ENCODE results near the gene AK1. TPM values are rescaled to one million over a fixed set of nuclear protein-coding genes. Genes with fewer than 3 reads are reported as not detected.
"Not testable (repeated sequence)": the region's sequence is repeated elsewhere in the genome, so short reads cannot be mapped to it uniquely, and the experiment has no call there.

The AK1 gene
- total and polyA plus RNA-seq, 10 of the 15 experiments (the other 5 are each of a cell fraction or from before 2014, with no cell fraction given), result 0.23 to 3.1 (median 1.8) TPM

DNA sequence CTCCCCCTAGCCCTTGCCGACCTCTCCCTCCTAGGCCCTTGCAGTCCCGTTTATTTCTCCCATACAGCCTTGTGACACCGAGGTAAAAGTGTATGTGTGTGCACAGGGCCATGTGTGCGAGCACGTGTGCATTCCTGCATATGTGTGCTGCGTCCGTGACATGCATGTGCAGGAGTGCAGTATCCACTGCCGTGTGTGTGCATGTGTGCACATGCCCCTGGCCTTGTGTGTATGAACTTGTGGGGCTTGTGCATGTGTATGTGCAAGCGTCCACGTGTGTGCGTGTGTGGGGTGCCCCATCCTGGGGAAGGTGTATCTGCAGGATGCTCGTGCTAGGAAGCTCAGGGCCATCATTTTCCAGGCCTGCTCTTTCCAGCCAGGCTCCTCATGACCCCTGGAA lies 6.6 kb downstream of the AK1 start:
- ATAC-seq, result no peak
- H3K36me3 ChIP-seq (ENCODE audit: control insufficient read depth in 2 of 2, insufficient read depth in 2 of 2, low read length in 1 of 2), result no peaks in the 10 kb centered on the region
- no peaks in the 10 kb centered on the region for H3K27me3 ChIP-seq (replicated peaks in 1 of 2; ENCODE audit: control insufficient read depth in 2 of 2, insufficient read depth in 2 of 2, low read length in 1 of 2)
- no peak overlapping the region for H2AFZ ChIP-seq (ENCODE audit: control insufficient read depth, low read depth, low read length)
- H3K9me3 ChIP-seq (replicated peaks; ENCODE audit: control insufficient read depth, insufficient read depth, low read length), result no peaks in the 10 kb centered on the region
- TF ChIP-seq RAD21 (IDR thresholded peaks at IDR 0.05; ENCODE audit: insufficient read depth, low read depth, low read length), result no peak
- TF ChIP-seq, protein P1, sequence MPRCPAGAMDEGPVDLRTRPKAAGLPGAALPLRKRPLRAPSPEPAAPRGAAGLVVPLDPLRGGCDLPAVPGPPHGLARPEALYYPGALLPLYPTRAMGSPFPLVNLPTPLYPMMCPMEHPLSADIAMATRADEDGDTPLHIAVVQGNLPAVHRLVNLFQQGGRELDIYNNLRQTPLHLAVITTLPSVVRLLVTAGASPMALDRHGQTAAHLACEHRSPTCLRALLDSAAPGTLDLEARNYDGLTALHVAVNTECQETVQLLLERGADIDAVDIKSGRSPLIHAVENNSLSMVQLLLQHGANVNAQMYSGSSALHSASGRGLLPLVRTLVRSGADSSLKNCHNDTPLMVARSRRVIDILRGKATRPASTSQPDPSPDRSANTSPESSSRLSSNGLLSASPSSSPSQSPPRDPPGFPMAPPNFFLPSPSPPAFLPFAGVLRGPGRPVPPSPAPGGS (IDR thresholded peaks at IDR 0.05; ENCODE audit: borderline replicate concordance, insufficient read depth, low read depth, low read length, poor library complexity, severe bottlenecking), result peak; percentile 43
- CTCF ChIA-PET, result interaction anchor here (0.6 to 6.2 kb wide), 15 partner anchors 11 to 286 kb away, joined by 3 to 91 read pairs (median 9); partner anchors contain the start of genes CDK9, ENG, ST6GALNAC4 and ST6GALNAC6
- intact Hi-C loops (cut with micrococcal nuclease; ENCODE audit: unreplicated experiment) (loop anchor here (1.0 to 2.0 kb wide), 4 partner anchors 50 to 366 kb away; partner anchors contain the start of gene TOR2A), in situ Hi-C loops (cut with MboI) (no loop called here)
- H3K4me3 ChIP-seq, result no peak overlapping the region
- WGBS (ENCODE audit: insufficient coverage, insufficient replicate concordance, low lambda C conversion rate, missing lambda C conversion rate), result 64% methylated on average over 12 of the region's 12 CpGs
- peaks cover 9% of the 10 kb centered on the region for H3K4me1 ChIP-seq (ENCODE audit: control insufficient read depth, insufficient read depth, low read length)
- H3K9ac ChIP-seq (ENCODE audit: control insufficient read depth, insufficient read depth, low read length), result no peak overlapping the region
- SMC1A ChIA-PET (ENCODE audit: uncharacterized antibody, unreplicated experiment), result interaction anchor here (1.1 to 1.8 kb wide), 6 partner anchors 31 to 164 kb away, joined by 3 to 9 read pairs (median 5); no protein-coding TSS in a partner anchor
- H3K79me2 ChIP-seq (ENCODE audit: control insufficient read depth, insufficient read depth, low read length), result no peaks in the 10 kb centered on the region
- POLR2A ChIA-PET, result no interaction called here
- H4K20me1 ChIP-seq (ENCODE audit: control insufficient read depth, insufficient read depth), result no peaks in the 10 kb centered on the region
- FAIRE-seq, result no peak
- no peak for DNase-seq (ENCODE audit: low read depth, low spot score)
- no peak overlapping the region for H3K27ac ChIP-seq (ENCODE audit: control insufficient read depth, insufficient read depth)
- RAD21 ChIA-PET (ENCODE audit: unreplicated experiment), result interaction anchor here (0.7 to 2.8 kb wide), 4 partner anchors 50 to 107 kb away, joined by 3 to 18 read pairs (median 16); partner anchors contain the start of gene CDK9
- no TSS peak for BruUV-seq (replicated peaks)
- no peak overlapping the region for H3K4me2 ChIP-seq (ENCODE audit: control insufficient read depth, insufficient read depth)

DNA sequence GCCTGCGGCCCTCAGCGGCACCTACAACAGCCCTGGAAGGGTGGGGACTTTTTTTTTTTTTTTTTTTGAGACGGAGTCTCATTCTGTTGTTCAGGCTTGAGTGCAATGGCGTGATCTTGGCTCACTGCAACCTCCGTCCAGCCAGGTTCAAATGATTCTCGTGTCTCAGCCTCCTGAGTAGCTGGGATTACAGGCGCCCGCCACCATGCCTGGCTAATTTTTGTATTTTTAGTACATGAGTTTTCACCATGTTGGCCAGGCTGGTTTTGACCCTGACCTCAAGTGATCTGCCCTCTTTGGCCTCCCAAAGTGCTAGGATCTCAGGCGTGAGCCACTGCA lies 7.4 kb downstream of the AK1 start:
- H3K79me2 ChIP-seq (ENCODE audit: control insufficient read depth, insufficient read depth, low read length); H3K9me3 ChIP-seq (replicated peaks; ENCODE audit: control insufficient read depth, insufficient read depth, low read length); H3K4me2 ChIP-seq (ENCODE audit: control insufficient read depth, insufficient read depth); in situ Hi-C loops (cut with MboI); DNase-seq (ENCODE audit: low read depth, low spot score); H4K20me1 ChIP-seq (ENCODE audit: control insufficient read depth, insufficient read depth); H3K27me3 ChIP-seq (replicated peaks in 1 of 2; ENCODE audit: control insufficient read depth in 2 of 2, insufficient read depth in 2 of 2, low read length in 1 of 2); BruUV-seq (replicated peaks); ATAC-seq; H3K27ac ChIP-seq (ENCODE audit: control insufficient read depth, insufficient read depth); H3K9ac ChIP-seq (ENCODE audit: control insufficient read depth, insufficient read depth, low read length); H3K36me3 ChIP-seq (ENCODE audit: control insufficient read depth in 2 of 2, insufficient read depth in 2 of 2, low read length in 1 of 2); FAIRE-seq; H2AFZ ChIP-seq (ENCODE audit: control insufficient read depth, low read depth, low read length); H3K4me3 ChIP-seq: not testable (repeated sequence)
- intact Hi-C loops (cut with micrococcal nuclease; ENCODE audit: unreplicated experiment), result loop anchor here (1.0 to 2.0 kb wide), 4 partner anchors 51 to 365 kb away; partner anchors contain the start of gene TOR2A
- CTCF ChIA-PET, result interaction anchor here (0.7 to 6.2 kb wide), 44 partner anchors 8 to 369 kb away, joined by 3 to 91 read pairs (median 5); partner anchors contain the start of genes AK1, CDK9, ENG and PTRH1
- peak; percentile 6; the same call in 1 of the 2 replicates for TF ChIP-seq ZNF384 (IDR thresholded peaks at IDR 0.05; ENCODE audit: borderline replicate concordance, low read depth, low read length)
- H3K4me1 ChIP-seq (ENCODE audit: control insufficient read depth, insufficient read depth, low read length), result peaks cover 17% of the 10 kb centered on the region
- POLR2A ChIA-PET, result interaction anchor here (0.7 to 1.2 kb wide), 6 partner anchors 16 to 750 kb away, joined by 3 to 7 read pairs (median 4); no protein-coding TSS in a partner anchor
- RAD21 ChIA-PET (ENCODE audit: unreplicated experiment), result interaction anchor here (0.5 to 2.8 kb wide), 25 partner anchors 11 to 365 kb away, joined by 3 to 44 read pairs (median 4); partner anchors contain the start of genes CDK9, FPGS, SH2D3C and ST6GALNAC4
- 53% methylated on average over 8 of the region's 9 CpGs for WGBS (ENCODE audit: insufficient coverage, insufficient replicate concordance, low lambda C conversion rate, missing lambda C conversion rate)
- SMC1A ChIA-PET (ENCODE audit: uncharacterized antibody, unreplicated experiment), result interaction anchor here (0.7 to 2.0 kb wide), 23 partner anchors 12 to 281 kb away, joined by 3 to 20 read pairs (median 5); partner anchors contain the start of genes CDK9, FPGS, PTRH1 and TOR2A

All from GM12878 (cell line).